Activated CD8-positive, alpha-beta T cell treated with anti-CD3 and anti-CD28 coated beads for 36 hours (primary cell): ENCODE data around the gene NDST4. TPM values are rescaled to one million over a fixed set of nuclear protein-coding genes. Genes with fewer than 3 reads are reported as not detected.

Experiments used
- ATAC-seq: fragments of 200-7000 bp; cut with Tn5 transposase; one replicate; pipeline ENCODE4 v1.10.0; 2021; ENCODE audit warnings: mild to moderate bottlenecking, moderate library complexity
- CTCF ChIA-PET: fragments of 350-600 bp; sonication (Branson Sonifier 250); formaldehyde crosslinking; loops from one replicate; lab custom pipeline; 2021; ENCODE audit warnings: antibody characterized with exemption; lab: Charles Lee
- POLR2A ChIA-PET: fragments of 350-600 bp; sonication (Branson Sonifier 250); formaldehyde crosslinking; loops from one replicate; lab custom pipeline; 2021; ENCODE audit warnings: antibody characterized with exemption; lab: Charles Lee
- DNase-seq: peaks from one replicate; pipeline ENCODE4 v3.0.0-alpha.2; 2020
- H3K27ac Mint-ChIP-seq: one replicate; pipeline ENCODE4 v1.8.0; 2021; ENCODE audit warnings: mild to moderate bottlenecking, mixed read lengths
- H3K27me3 Mint-ChIP-seq: one replicate; pipeline ENCODE4 v1.8.0; 2021; ENCODE audit warnings: mixed read lengths
- H3K36me3 Mint-ChIP-seq: one replicate; pipeline ENCODE4 v1.8.0; 2021; ENCODE audit warnings: low read depth, mixed read lengths
- H3K4me1 Mint-ChIP-seq: one replicate; pipeline ENCODE4 v1.8.0; 2021; ENCODE audit warnings: low read depth, mixed read lengths
- H3K4me3 Mint-ChIP-seq: one replicate; pipeline ENCODE4 v1.8.0; 2021; ENCODE audit warnings: mild to moderate bottlenecking, moderate library complexity, mixed read lengths
- H3K9me3 Mint-ChIP-seq: one replicate; pipeline ENCODE4 v1.8.0; 2021; ENCODE audit warnings: mixed read lengths
- CTCF ChIP-seq: fragments of 200-600 bp; IDR thresholded peaks from one replicate; pipeline ENCODE4 v1.8.0; 2022; ENCODE audit warnings: antibody characterized with exemption, mild to moderate bottlenecking
- intact Hi-C: fragments of 100-400 bp; cut with micrococcal nuclease; formaldehyde crosslinking; loops from one replicate; pipeline ENCODE4 v1.10.0; 2022
- total RNA-seq, 2 experiments: library from RNA; stranded (reverse); gene quantifications; one replicate each; pipeline ENCODE4 v1.2.3, GENCODE V29; 2021

The NDST4 gene
- total RNA-seq, 2 experiments from 2014 or later = not detected

- ChIA-PET POLR2A (no interaction called here), CTCF (no interaction called here)
- DNase-seq (no peak), ATAC-seq (no peak)
- Mint-ChIP-seq H3K4me3 (no peak overlapping the region), H3K27me3 (no peaks in the 10 kb centered on the region), H3K4me1 (no peaks in the 10 kb centered on the region), H3K27ac (no peak overlapping the region), H3K9me3 (peaks cover 2% of the 10 kb centered on the region), H3K36me3 (no peaks in the 10 kb centered on the region)
- TF ChIP-seq CTCF = no peak
- intact Hi-C loops = no loop called here
Measured at GRCh38 chr4:115082633-115083032, 30.8 kb downstream of the NDST4 start.

- Mint-ChIP-seq H3K27me3 (no peaks in the 10 kb centered on the region), H3K4me1 (no peaks in the 10 kb centered on the region), H3K9me3 (peaks cover 2% of the 10 kb centered on the region), H3K36me3 (no peaks in the 10 kb centered on the region), H3K4me3 (no peak overlapping the region), H3K27ac (no peak overlapping the region)
- ChIA-PET CTCF (no interaction called here), POLR2A (no interaction called here)
- ATAC-seq (no peak), DNase-seq (no peak)
- no peak for TF ChIP-seq CTCF
- intact Hi-C loops = no loop called here
Measured at GRCh38 chr4:115076691-115077090, 36.7 kb downstream of the NDST4 start.

- no peak for ATAC-seq
- Mint-ChIP-seq H3K27ac (no peak overlapping the region), H3K4me1 (no peaks in the 10 kb centered on the region), H3K27me3 (no peaks in the 10 kb centered on the region), H3K9me3 (no peaks in the 10 kb centered on the region), H3K36me3 (no peaks in the 10 kb centered on the region), H3K4me3 (no peak overlapping the region)
- ChIA-PET POLR2A (no interaction called here), CTCF (no interaction called here)
- TF ChIP-seq CTCF = no peak
- intact Hi-C loops = no loop called here
- DNase-seq = no peak
Measured at GRCh38 chr4:115058533-115058932, 54.9 kb downstream of the NDST4 start.

GRCh38 chr4:115054836-115055235 lies 58.6 kb downstream of the NDST4 start:
- no peak for ATAC-seq
- DNase-seq = no peak
- Mint-ChIP-seq H3K4me3 (no peak overlapping the region), H3K27ac (no peak overlapping the region), H3K9me3 (no peaks in the 10 kb centered on the region), H3K36me3 (no peaks in the 10 kb centered on the region), H3K27me3 (no peaks in the 10 kb centered on the region), H3K4me1 (no peaks in the 10 kb centered on the region)
- no peak for TF ChIP-seq CTCF
- POLR2A ChIA-PET = no interaction called here
- intact Hi-C loops = no loop called here
- CTCF ChIA-PET = no interaction called here

GRCh38 chr4:115053313-115053712 lies 60.1 kb downstream of the NDST4 start:
- intact Hi-C loops = no loop called here
- H3K4me3 Mint-ChIP-seq = no peak overlapping the region
- no peaks in the 10 kb centered on the region for H3K27me3 Mint-ChIP-seq
- no peak for DNase-seq
- H3K4me1 Mint-ChIP-seq = no peaks in the 10 kb centered on the region
- no peaks in the 10 kb centered on the region for H3K9me3 Mint-ChIP-seq
- ChIA-PET POLR2A (no interaction called here), CTCF (no interaction called here)
- TF ChIP-seq CTCF = no peak
- H3K27ac Mint-ChIP-seq = no peak overlapping the region
- no peaks in the 10 kb centered on the region for H3K36me3 Mint-ChIP-seq
- no peak for ATAC-seq
